ENCODE results near the gene PRCC.

PRCC gene, protein sequence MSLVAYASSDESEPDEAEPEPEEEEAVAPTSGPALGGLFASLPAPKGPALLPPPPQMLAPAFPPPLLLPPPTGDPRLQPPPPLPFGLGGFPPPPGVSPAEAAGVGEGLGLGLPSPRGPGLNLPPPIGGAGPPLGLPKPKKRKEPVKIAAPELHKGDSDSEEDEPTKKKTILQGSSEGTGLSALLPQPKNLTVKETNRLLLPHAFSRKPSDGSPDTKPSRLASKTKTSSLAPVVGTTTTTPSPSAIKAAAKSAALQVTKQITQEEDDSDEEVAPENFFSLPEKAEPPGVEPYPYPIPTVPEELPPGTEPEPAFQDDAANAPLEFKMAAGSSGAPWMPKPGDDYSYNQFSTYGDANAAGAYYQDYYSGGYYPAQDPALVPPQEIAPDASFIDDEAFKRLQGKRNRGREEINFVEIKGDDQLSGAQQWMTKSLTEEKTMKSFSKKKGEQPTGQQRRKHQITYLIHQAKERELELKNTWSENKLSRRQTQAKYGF

GRCh38 chr1:156767101-156767878 is at the start of gene PRCC:
Gene PRCC, plus strand, starts transcription at chr1:156767535. Its CDS starts 237 bp downstream, at chr1:156767772.
- DNase-seq, result peak; percentile 97 to 98

- no peak for DNase-seq
Observed at GRCh38 chr1:156721131-156721530, 46.2 kb upstream of the PRCC start.

DNA sequence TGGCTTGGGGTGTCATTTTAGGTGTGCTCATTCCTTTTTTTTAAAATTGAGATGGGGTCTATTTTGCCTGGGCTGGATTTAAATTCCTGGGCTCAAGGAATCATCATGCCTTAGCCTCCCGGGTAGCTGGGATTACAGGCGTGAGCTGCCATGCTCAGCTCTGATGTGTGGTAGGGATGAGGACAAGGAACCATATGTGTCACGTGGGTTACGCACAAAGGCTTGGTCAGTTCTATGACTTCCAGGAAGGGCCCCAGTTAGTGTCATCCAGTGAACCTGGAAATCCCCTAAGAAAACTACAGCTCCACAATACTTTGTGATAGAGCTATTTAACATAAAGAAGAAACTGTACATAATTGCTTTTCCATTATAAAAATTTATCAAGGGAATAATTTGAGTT is 45.8 kb upstream of the PRCC start:
- DNase-seq, result no peak

DNA sequence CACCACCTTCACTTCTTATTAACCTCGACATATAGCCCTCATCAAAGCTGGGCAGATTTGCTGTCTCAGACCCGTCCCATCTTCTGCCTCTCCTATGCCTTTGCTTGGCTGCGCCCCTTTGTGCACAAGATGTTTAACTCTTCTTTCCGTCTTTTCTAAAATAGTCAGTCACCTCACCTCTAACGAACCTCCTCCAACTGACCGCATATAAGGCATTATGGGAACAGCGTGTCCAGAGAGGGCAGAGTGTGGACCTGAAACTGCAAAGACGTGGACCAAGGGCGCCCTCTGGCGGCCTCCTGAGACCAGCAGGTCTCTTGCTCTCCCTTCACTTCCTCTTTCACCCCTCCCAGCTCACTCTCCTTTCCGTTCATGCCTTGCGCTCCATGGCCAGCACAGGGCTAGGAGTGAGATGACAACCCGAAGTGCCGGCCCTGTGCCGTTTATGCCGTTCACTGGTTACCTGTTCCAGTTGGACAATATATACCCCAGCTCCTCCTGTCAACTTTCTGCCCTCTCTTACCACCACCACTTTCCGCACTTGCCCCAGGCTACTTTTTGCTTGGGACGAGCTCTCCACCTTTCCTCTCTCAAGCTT is 41.6 kb upstream of the PRCC start:
- peak; percentile 74 to 94 for DNase-seq

DNA sequence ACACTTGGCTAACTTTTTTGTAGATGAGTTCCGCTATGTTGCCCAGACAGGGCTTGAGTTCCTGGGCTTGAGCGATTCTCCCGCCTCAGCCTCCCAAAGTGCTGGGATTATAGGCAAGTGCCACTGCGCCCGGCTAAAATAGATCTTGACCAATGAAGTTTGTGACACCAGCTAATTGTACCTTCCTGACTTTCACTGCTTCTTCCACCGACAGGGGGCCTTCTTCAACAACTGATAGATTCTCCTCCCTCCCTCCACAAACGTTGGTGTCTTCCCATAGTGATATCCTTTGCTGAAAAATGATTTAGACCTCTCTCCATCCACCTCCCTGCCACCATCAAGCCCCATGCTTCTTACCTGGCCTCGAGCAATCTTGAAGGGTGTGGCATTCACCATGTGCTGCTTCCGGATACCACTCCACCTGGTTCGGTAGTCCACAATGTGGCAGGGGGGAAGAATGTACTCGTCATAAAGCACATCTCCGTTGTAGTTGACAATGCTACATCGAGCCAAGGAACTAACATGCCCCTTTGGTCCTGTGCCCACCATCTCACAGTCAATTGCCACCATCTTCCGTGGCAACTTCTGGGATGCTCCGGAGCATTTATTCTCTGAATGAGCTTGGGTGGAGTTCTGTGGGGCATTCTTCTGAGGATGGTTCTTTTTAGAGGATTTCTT is 40.6 kb upstream of the PRCC start:
- peak; percentile 60 to 79 for DNase-seq

GRCh38 chr1:156727492-156727891 is 39.8 kb upstream of the PRCC start:
- DNase-seq, result no peak

DNA sequence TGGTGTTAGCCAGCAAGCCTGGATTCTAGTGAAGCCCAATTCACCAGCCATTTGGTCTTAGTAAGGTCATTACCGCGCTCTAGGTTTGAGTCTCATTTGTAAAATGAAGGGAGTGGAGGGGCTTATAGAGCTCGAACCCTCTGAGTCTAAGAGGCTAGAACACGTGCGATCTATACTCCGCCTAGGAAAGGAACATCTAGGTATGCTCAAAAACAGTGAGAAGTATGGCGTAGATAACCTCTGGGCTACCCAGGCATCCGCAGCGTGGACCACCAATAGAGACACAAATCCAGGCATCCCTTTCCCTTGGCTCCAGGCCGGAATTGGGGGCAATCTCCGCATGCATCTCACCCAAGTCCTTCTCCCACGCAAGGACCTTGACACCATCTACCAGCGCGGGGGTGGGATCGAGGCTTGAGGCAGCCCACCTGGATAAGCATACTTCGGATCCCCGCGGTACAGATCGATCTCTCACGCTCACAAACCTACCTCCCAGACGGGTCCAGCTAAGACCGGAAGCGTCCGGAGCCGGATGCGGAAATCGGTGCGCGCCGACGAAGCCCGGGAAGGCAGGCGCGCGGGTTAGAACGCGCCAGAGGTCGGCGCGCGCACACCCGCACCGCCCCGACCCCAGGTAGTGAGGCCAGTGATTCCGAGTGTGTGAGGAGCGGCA is 39.3 kb upstream of the PRCC start, which contains the start of gene METTL25B:
TSS of gene METTL25B (plus strand) at position 544 of the 673 bp plus-strand sequence. CDS start 636 bp downstream, outside the sequence.
- peak in 1 of 2 donors; percentile 75 for DNase-seq

DNA sequence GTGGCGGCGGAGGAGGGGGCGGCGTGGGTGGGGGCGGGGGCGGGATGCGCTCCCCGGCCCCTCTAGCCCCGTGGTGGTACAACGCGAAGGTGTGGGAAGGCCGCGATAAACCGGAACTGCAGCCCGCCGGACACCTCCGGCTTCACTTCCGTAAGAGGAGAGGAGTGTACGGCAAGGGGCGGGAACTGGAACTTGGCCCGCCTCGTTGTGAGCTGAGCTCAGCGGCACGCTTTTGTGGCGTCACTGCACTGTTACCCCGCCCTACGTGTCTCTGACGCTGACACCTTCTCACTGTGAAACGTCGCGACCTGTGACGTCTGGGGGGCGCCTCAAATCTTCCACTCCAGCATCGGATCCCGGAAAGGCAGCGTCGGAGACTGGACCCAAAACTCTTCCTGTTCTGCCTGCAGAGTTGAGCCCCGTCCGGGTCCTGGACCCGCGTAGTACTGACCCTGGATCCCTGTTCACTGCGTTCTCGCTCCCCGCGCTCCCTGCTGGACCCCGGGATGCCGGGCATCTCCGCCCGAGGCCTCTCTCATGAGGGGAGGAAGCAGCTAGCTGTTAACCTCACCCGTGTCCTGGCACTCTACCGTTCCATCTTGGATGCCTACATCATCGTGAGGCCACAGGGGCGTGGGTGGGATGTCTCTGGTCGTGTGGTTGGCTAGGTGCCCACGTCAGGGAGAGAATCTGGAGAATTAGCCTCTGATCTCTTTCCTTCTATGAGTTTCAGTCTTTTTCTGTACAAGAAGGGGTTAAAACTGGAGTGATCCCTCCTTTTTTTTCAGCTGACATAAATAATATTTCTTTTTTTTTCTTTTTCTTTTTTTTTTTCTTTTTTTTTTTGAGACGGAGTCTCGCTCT is 38.5 kb upstream of the PRCC start, which contains the start of gene ISG20L2:
TSS of gene ISG20L2 (minus strand) at position 168 of the 864 bp plus-strand sequence. CDS start 1,114 bp downstream, outside the sequence.
- peak; percentile 98 to 99 for DNase-seq

- no peak for DNase-seq
Observed at GRCh38 chr1:156733989-156734584, 33.2 kb upstream of the PRCC start.

GRCh38 chr1:156738407-156738806 is 28.9 kb upstream of the PRCC start:
- DNase-seq, result no peak

DNA sequence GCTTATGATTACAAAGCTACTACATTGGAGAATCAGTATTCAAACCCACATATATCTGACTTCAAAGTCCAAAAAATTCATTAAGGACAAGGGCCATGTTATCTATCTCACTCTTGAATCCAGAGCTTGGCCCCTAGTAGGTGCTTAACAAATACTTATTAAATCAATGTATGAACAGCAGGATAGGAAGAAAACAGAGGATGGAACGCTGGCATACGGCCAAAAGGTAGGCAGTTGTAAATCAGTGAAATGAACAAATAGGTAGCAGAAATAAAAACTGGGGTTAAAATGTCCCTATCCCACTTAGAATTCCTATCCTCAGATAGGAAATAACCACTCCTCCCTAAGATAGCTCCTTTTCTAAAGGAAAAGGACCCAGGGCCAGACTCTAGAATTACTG is 28.4 kb upstream of the PRCC start:
- DNase-seq, result no peak

- no peak for DNase-seq
Observed at GRCh38 chr1:156740237-156740740, 27.0 kb upstream of the PRCC start.

GRCh38 chr1:156740741-156741480 is 26.4 kb upstream of the PRCC start, which contains the start of gene MRPL24:
Gene MRPL24, minus strand, starts transcription at chr1:156741088. Its CDS starts 2,384 bp downstream, at chr1:156738704.
- peak; percentile 98 to 99 for DNase-seq

DNA sequence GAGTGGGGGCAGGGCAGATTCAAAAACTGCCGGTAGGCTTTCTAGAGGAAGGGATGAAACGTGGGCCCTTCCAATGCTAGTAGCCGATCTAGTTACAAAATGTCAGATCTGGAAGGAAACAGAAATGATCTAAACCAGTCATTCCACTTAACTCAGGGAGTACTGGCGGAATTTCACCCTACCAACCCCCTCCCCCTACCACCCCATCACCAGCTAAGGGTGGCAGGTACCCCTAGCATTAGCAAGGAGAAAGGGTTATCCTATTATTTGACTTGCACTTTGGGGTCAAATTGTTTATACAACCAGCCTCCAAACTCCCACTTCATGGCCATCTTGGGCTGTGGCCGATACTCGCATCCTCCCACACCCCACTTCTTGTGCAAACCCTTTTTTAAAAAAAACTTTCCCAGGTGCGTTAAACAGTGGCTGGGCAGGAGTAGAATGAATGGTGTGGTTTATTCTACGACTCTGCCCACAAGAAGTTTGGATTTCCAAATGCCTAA is 25.8 kb upstream of the PRCC start:
- DNase-seq, result no peak

- DNase-seq, result no peak
Observed at GRCh38 chr1:156742017-156742416, 25.3 kb upstream of the PRCC start.

- DNase-seq, result no peak
Observed at GRCh38 chr1:156742801-156743200, 24.5 kb upstream of the PRCC start.

DNA sequence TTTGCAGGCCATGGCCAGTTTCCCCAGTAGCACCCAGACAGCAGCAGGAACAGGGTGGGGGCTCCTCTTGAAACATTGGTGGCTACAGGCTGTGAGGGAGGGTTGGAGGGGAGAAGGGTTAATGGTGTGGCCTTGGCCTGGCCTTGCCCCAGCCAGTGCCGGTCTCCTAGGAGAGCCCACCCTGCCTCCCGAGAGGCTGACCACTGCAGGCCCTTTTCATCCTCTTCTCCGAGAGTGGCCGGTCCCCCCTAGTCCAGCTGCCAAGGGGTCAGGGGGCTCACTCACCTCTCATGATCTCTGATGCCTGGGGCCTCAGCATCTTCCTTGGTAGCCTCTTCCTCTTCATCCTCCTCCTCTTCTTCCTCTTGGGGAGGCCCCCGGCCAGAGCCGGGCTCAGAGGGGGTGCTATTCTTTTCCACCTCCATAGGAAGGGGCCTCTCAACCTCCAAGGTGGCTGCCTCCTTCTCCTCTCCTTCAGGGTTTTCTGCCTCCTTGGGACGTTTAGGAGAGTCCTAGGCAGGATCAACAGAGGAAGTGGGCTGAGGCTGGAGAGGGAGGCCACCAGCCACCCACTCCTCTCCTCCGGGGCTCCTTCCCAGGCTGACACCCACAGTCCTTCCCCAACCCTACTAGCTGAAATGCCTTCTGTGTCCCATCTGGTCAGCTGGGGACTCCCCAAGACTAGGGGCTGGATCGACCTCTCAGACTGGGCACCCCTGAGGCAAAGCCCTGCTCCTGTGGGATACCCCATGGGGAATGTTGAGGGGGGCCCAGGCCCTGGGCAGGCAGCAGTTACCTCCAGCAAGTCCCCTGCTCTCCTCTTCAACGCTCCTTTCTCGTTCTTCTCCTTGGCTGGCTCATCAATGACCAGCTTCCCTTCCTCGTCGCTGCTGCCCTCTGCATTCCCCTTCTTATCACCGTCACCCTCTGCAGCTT is 23.7 kb upstream of the PRCC start:
- peak in 1 of 2 donors; percentile 38 for DNase-seq

GRCh38 chr1:156744344-156744743 is 23.0 kb upstream of the PRCC start:
- DNase-seq, result no peak
